OCI-LY3 (cell line): ENCODE data around the gene ADCY9.

ENCODE experiments used
- H2AFZ ChIP-seq: fragments of 200-600, 300-600 bp; shearing (Covaris generic); 2 replicates; pipeline ENCODE4 v1.6.0; 2014; ENCODE audit warnings: antibody characterized with exemption, low read depth, low read length
- H3K27ac ChIP-seq: fragments of 200-600, 300-600 bp; sonication (generic); 2 replicates; pipeline ENCODE4 v1.5.1; 2014; ENCODE audit warnings: mild to moderate bottlenecking, low read length, moderate library complexity, mixed read lengths
- H3K27me3 ChIP-seq: fragments of 200-600, 300-600 bp; sonication (generic); 2 replicates; pipeline ENCODE4 v1.6.1; 2014; ENCODE audit warnings: low read depth, low read length, mixed read lengths
- H3K36me3 ChIP-seq: fragments of 200-600, 300-600 bp; sonication (generic); replicated peaks from 2 replicates; pipeline ENCODE3; 2014; ENCODE audit warnings: low read depth, low read length, mixed read lengths
- H3K4me1 ChIP-seq: fragments of 300-600, 200-600 bp; sonication (generic); 2 replicates; pipeline ENCODE4 v1.6.1; 2014; ENCODE audit warnings: low read length, mixed read lengths
- H3K4me2 ChIP-seq: fragments of 200-600, 300-600 bp; sonication (generic); 2 replicates; pipeline ENCODE4 v1.6.1; 2014; ENCODE audit warnings: low read length, mixed read lengths
- H3K4me3 ChIP-seq: fragments of 300-600, 200-600 bp; sonication (generic); 2 replicates; pipeline ENCODE4 v1.5.1; 2014; ENCODE audit warnings: antibody characterized with exemption, mild to moderate bottlenecking, low read length, moderate library complexity
- H3K79me2 ChIP-seq: fragments of 300-600, 200-600 bp; shearing (Covaris generic); 2 replicates; pipeline ENCODE4 v1.6.1; 2014; ENCODE audit warnings: mild to moderate bottlenecking, low read length, mixed read lengths
- H3K9ac ChIP-seq: fragments of 300-600, 200-600 bp; shearing (Covaris generic); 2 replicates; pipeline ENCODE4 v1.6.0; 2014; ENCODE audit warnings: mild to moderate bottlenecking, low read length, moderate library complexity
- H3K9me3 ChIP-seq: fragments of 200-600, 300-600 bp; shearing (Covaris generic); 2 replicates; pipeline ENCODE4 v1.6.1; 2014; ENCODE audit warnings: low read length, mixed read lengths; ENCODE audit not compliant: insufficient read depth
- H4K20me1 ChIP-seq: fragments of 200-600, 300-600 bp; sonication (generic); 2 replicates; pipeline ENCODE4 v1.6.1; 2016; ENCODE audit warnings: low read length, mixed read lengths; ENCODE audit not compliant: insufficient read depth
- EZH2phosphoT487 ChIP-seq: fragments of 200-600 bp; shearing (Covaris generic); IDR thresholded peaks from 2 replicates; pipeline ENCODE4 v1.6.1; 2018; ENCODE audit warnings: antibody characterized with exemption, mixed run types, low read depth
- TF ChIP-seq, protein P1 (sequence below): fragments of 200-600, 300-600 bp; sonication (generic); IDR thresholded peaks from 2 replicates; pipeline ENCODE4 v1.5.1; 2014; ENCODE audit warnings: antibody characterized with exemption, low read length, low read depth

The ADCY9 gene

DNA sequence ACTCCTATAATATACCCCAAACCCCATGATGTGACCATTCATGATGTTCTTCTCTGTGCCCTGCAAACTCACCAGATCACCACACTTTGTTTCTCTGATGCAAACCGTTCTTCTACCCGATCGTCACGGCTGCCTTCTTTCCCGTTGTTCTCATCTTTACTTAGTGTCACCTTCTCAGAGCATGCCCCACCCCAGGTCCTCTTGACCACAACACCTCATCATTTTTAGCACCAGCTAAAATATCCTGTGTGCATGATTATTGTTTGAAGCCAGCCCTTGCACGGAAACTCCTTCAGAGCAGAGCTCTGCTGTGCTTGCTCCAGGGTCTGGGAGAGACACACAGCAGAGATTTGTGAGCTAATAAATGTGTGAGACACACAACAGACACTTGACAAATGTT is 196.8 kb downstream of the ADCY9 start:
- no peak overlapping the region for H3K9ac ChIP-seq
- no peak for TF ChIP-seq EZH2phosphoT487
- TF ChIP-seq, protein P1, sequence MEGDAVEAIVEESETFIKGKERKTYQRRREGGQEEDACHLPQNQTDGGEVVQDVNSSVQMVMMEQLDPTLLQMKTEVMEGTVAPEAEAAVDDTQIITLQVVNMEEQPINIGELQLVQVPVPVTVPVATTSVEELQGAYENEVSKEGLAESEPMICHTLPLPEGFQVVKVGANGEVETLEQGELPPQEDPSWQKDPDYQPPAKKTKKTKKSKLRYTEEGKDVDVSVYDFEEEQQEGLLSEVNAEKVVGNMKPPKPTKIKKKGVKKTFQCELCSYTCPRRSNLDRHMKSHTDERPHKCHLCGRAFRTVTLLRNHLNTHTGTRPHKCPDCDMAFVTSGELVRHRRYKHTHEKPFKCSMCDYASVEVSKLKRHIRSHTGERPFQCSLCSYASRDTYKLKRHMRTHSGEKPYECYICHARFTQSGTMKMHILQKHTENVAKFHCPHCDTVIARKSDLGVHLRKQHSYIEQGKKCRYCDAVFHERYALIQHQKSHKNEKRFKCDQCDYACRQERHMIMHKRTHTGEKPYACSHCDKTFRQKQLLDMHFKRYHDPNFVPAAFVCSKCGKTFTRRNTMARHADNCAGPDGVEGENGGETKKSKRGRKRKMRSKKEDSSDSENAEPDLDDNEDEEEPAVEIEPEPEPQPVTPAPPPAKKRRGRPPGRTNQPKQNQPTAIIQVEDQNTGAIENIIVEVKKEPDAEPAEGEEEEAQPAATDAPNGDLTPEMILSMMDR: no peak
- H3K9me3 ChIP-seq: no peaks in the 10 kb centered on the region
- no peaks in the 10 kb centered on the region for H3K27me3 ChIP-seq
- H4K20me1 ChIP-seq: no peaks in the 10 kb centered on the region
- H3K36me3 ChIP-seq: no peaks in the 10 kb centered on the region
- H3K4me1 ChIP-seq: no peaks in the 10 kb centered on the region
- no peak overlapping the region for H2AFZ ChIP-seq
- H3K4me3 ChIP-seq: no peak overlapping the region
- H3K4me2 ChIP-seq: no peak overlapping the region
- H3K27ac ChIP-seq: no peak overlapping the region
- no peaks in the 10 kb centered on the region for H3K79me2 ChIP-seq

DNA sequence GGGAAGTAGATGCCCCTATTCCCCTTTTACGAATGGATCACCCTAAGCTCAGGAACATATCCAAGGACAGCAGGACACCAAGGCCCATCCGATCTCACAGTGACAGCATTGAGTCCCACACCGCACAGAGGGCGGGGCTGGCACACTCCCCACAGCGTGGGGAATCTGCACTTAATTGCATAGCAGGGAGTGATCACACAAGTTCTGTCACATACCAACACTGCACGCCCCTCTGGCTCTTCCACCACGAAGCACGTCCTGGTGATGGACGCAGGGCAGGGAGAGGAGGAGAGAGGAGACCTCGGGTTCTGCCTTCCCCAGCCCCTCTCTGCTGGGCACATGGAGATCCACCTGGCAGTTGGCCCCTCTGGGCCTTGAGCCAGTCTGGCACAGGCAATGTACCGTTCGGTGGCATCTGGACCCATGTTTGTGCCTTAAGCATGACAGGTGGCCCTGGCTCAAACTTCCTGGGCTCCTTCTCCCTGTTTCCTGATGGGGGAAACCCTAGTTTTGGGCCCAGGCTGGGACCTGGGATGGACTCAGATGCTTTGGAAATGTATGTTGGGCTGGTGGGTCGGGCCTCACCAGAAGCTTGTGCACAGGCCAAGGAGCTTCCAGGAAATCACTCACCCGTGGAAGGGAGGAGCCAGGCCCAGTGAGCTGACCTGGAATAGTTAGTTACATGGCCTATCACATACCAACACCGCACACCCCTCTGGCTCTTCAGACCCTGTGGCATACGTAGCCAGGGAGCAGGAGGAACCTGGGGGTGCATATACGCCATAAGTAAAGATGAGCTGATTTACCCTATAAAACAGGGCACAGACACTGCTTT is 200.6 kb downstream of the ADCY9 start:
- Histone ChIP-seq H3K27me3 (no peaks in the 10 kb centered on the region), H3K4me2 (no peak overlapping the region), H3K4me3 (no peak overlapping the region), H3K79me2 (no peaks in the 10 kb centered on the region), H3K9me3 (no peaks in the 10 kb centered on the region), H3K9ac (no peak overlapping the region), H4K20me1 (no peaks in the 10 kb centered on the region), H3K4me1 (no peaks in the 10 kb centered on the region), H3K27ac (no peak overlapping the region), H2AFZ (no peak overlapping the region), H3K36me3 (no peaks in the 10 kb centered on the region)
- TF ChIP-seq, protein P1: no peak
- TF ChIP-seq EZH2phosphoT487: no peak

DNA sequence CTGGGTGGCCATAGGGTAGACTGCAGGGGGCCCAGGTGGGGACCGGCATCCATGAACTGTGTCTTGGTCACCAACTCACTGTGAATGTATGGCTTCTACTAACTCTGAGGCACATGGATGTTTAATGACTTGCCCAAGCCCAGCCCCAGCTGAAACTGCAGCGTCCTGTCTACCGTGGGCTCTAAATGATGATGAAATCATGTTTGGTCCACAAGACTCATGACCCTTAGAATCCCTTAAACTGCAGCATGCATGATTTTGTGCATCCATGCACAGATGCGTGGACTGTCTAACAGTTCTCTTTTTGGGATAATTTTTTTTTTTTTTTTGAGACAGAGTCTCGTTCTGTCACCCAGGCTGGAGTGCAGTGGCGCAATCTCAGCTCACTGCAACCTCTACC is 203.3 kb downstream of the ADCY9 start:
- no peaks in the 10 kb centered on the region for H3K36me3 ChIP-seq
- H3K27me3 ChIP-seq: no peaks in the 10 kb centered on the region
- no peaks in the 10 kb centered on the region for H3K9me3 ChIP-seq
- no peak overlapping the region for H2AFZ ChIP-seq
- H3K9ac ChIP-seq: no peak overlapping the region
- no peaks in the 10 kb centered on the region for H3K4me1 ChIP-seq
- no peak overlapping the region for H3K4me3 ChIP-seq
- no peaks in the 10 kb centered on the region for H4K20me1 ChIP-seq
- no peak overlapping the region for H3K27ac ChIP-seq
- H3K79me2 ChIP-seq: no peaks in the 10 kb centered on the region
- no peak overlapping the region for H3K4me2 ChIP-seq
- TF ChIP-seq EZH2phosphoT487: no peak
- TF ChIP-seq, protein P1: no peak
